Measurements from ENCODE around the gene DXO. TPM values are rescaled to one million over a fixed set of nuclear protein-coding genes. Genes with fewer than 3 reads are reported as not detected.

Gene DXO
- total RNA-seq, 2 experiments from 2014 or later = 30.0 to 31.1 TPM

GRCh38 chr6:31971279-31971992 lies 502 bp downstream of the DXO start:
- peaks cover 42% of the 10 kb centered on the region for H3K36me3 ChIP-seq (ENCODE audit: insufficient read depth, low read length)
- H3K27me3 Mint-ChIP-seq = peaks cover 6% of the 10 kb centered on the region
- intact Hi-C loops (cut with DNase I, micrococcal nuclease) = loop anchor here in 1 of 2 experiments (1.0 to 10.0 kb wide), 3 partner anchors 12 to 817 kb away; partner anchors contain the start of genes AGPAT1, CCHCR1, RNF5 and SKIC2
- peak overlapping the region; percentile 99 to 100 for H3K27ac ChIP-seq (ENCODE audit: low read depth in 1 of 2, low read length in 2 of 2)
- peaks cover 32% of the 10 kb centered on the region for H3K4me1 ChIP-seq (ENCODE audit: insufficient read depth, low read length)
- H3K4me1 Mint-ChIP-seq (ENCODE audit: low read depth) = peaks cover 34% of the 10 kb centered on the region
- no peak for ATAC-seq (ENCODE audit: poor library complexity)
- peak overlapping the region; percentile 100 for H3K4me3 Mint-ChIP-seq
- H3K4me3 ChIP-seq (ENCODE audit: low read length) = peak overlapping the region; percentile 84
- H3K9me3 ChIP-seq (ENCODE audit: control insufficient read depth in 1 of 2, insufficient read depth in 1 of 2, low read length in 2 of 2) = no peaks in the 10 kb centered on the region
- peak overlapping the region; percentile 100 for H3K27ac Mint-ChIP-seq
- TF ChIP-seq CTCF (IDR thresholded peaks at IDR 0.05) = no peak
- CTCF ChIA-PET = interaction anchor here (1.0 to 1.5 kb wide), 2 partner anchors 20 to 73 kb away, joined by 4 to 7 read pairs; no protein-coding TSS in a partner anchor
- POLR2A ChIA-PET = interaction anchor here (0.6 to 6.7 kb wide), 25 partner anchors 9 to 1726 kb away, joined by 3 to 102 read pairs (median 4); partner anchors contain the start of genes ATF6B, DDX39B, EHMT2 and GPANK1
- peaks cover 67% of the 10 kb centered on the region for H3K36me3 Mint-ChIP-seq (ENCODE audit: low read depth)
- H3K27me3 ChIP-seq (ENCODE audit: control insufficient read depth in 1 of 2, insufficient read depth in 2 of 2, low read length in 2 of 2) = no peaks in the 10 kb centered on the region
- DNase-seq = peak in 2 of 14 experiments; percentile 12 to 25
- H3K9me3 Mint-ChIP-seq = no peaks in the 10 kb centered on the region

GRCh38 chr6:31970604-31971271 lies 1.2 kb downstream of the DXO start:
- H3K36me3 Mint-ChIP-seq (ENCODE audit: low read depth) = peaks cover 74% of the 10 kb centered on the region
- peaks cover 6% of the 10 kb centered on the region for H3K27me3 Mint-ChIP-seq
- peaks cover 34% of the 10 kb centered on the region for H3K4me1 Mint-ChIP-seq (ENCODE audit: low read depth)
- no peaks in the 10 kb centered on the region for H3K27me3 ChIP-seq (ENCODE audit: control insufficient read depth in 1 of 2, insufficient read depth in 2 of 2, low read length in 2 of 2)
- H3K27ac ChIP-seq (ENCODE audit: low read depth in 1 of 2, low read length in 2 of 2) = peak overlapping the region; percentile 99 to 100
- intact Hi-C loops (cut with DNase I, micrococcal nuclease) = loop anchor here in 1 of 2 experiments (1.0 to 10.0 kb wide), 3 partner anchors 11 to 816 kb away; partner anchors contain the start of genes AGPAT1, CCHCR1, RNF5 and SKIC2
- TF ChIP-seq CTCF (IDR thresholded peaks at IDR 0.05) = no peak
- peak overlapping the region; percentile 84 for H3K4me3 ChIP-seq (ENCODE audit: low read length)
- peak in 2 of 14 experiments; percentile 27 to 44 for DNase-seq
- ChIA-PET POLR2A (interaction anchor here (0.5 to 6.7 kb wide), 9 partner anchors 13 to 550 kb away, joined by 3 to 102 read pairs (median 5); partner anchors contain the start of genes DDX39B, EHMT2, GPANK1 and GPSM3), CTCF (interaction anchor here (0.6 kb wide), 1 partner anchor 141 kb away, joined by 4 read pairs; no protein-coding TSS in a partner anchor)
- peaks cover 48% of the 10 kb centered on the region for H3K36me3 ChIP-seq (ENCODE audit: insufficient read depth, low read length)
- H3K9me3 Mint-ChIP-seq = no peaks in the 10 kb centered on the region
- ATAC-seq (ENCODE audit: poor library complexity) = no peak
- peak overlapping the region; percentile 100 for H3K27ac Mint-ChIP-seq
- H3K9me3 ChIP-seq (ENCODE audit: control insufficient read depth in 1 of 2, insufficient read depth in 1 of 2, low read length in 2 of 2) = no peaks in the 10 kb centered on the region
- peaks cover 32% of the 10 kb centered on the region for H3K4me1 ChIP-seq (ENCODE audit: insufficient read depth, low read length)
- peak overlapping the region; percentile 100 for H3K4me3 Mint-ChIP-seq
